Skin of body (tissue), 3 donors: ENCODE measurements around the gene OPRL1. TPM values are rescaled to one million over a fixed set of nuclear protein-coding genes. Genes with fewer than 3 reads are reported as not detected.

ENCODE experiments used
- DNase-seq: peaks from one replicate; lab custom pipeline; 2025; lab: John Stamatoyannopoulos, UW
- small RNA-seq: library from RNA; depleted of rRNA; stranded (forward); fragments of <200 nt; gene quantifications from one replicate; pipeline ENCODE3, GENCODE V24; 2014; ENCODE audit warnings: low replicate concordance
- total RNA-seq: library from RNA; depleted of rRNA; stranded (reverse); fragments of >200 nt; gene quantifications from one replicate; pipeline ENCODE4 v1.2.3, GENCODE V29; 2014

Gene OPRL1
- total RNA-seq, 1 donor from 2014 or later = 0.89 TPM

GRCh38 chr20:64140061-64140931 is 60.4 kb downstream of the OPRL1 start:
- DNase-seq = no peak

GRCh38 chr20:64140956-64141355 is 61.1 kb downstream of the OPRL1 start:
- DNase-seq = no peak

- DNase-seq = no peak
Observed at GRCh38 chr20:64142590-64142989, 62.7 kb downstream of the OPRL1 start.

GRCh38 chr20:64143018-64143801 is 63.3 kb downstream of the OPRL1 start:
- DNase-seq = no peak

GRCh38 chr20:64144144-64144912 is 64.4 kb downstream of the OPRL1 start:
- DNase-seq = no peak

- DNase-seq = no peak
Observed at GRCh38 chr20:64145458-64146300, 65.8 kb downstream of the OPRL1 start.

- DNase-seq = no peak
Observed at GRCh38 chr20:64146301-64146935, 66.5 kb downstream of the OPRL1 start.

GRCh38 chr20:64146936-64147477 is 67.1 kb downstream of the OPRL1 start:
- DNase-seq = no peak

GRCh38 chr20:64148581-64148980 is 68.7 kb downstream of the OPRL1 start:
- DNase-seq = no peak

- DNase-seq = no peak
Observed at GRCh38 chr20:64149141-64149540, 69.3 kb downstream of the OPRL1 start.

GRCh38 chr20:64149809-64150560 is 70.1 kb downstream of the OPRL1 start:
- no peak for DNase-seq

Small RNAs within 50 kb of the gene (small RNA-seq; reads per million reads assigned to genes)
- gene AL355803.1 (not detected), gene MIR6813 (not detected)

Other genes with a start within 250 kb of the OPRL1 start
- 8.3 TPM for gene ZBTB46, start 248.8 kb upstream of the OPRL1 start, total RNA-seq
- not detected for gene ABHD16B, start 218.6 kb upstream of the OPRL1 start, total RNA-seq
- 39.3 TPM for gene TPD52L2, start 214.8 kb upstream of the OPRL1 start, total RNA-seq
- gene DNAJC5, start 185.0 kb upstream of the OPRL1 start, total RNA-seq = 20.9 TPM
- 23.0 TPM for gene UCKL1, start 123.7 kb upstream of the OPRL1 start, total RNA-seq
- 9.7 TPM for gene ZNF512B, start 110.2 kb upstream of the OPRL1 start, total RNA-seq
- 1.6 TPM for gene SAMD10, start 100.4 kb upstream of the OPRL1 start, total RNA-seq
- gene PRPF6, start 99.0 kb upstream of the OPRL1 start, total RNA-seq = 39.9 TPM
- gene C20orf204, start 43.9 kb upstream of the OPRL1 start, total RNA-seq = 0.39 TPM
- 3.7 TPM for gene SOX18, start 30.4 kb upstream of the OPRL1 start, total RNA-seq
- 15.1 TPM for gene TCEA2, start 16.9 kb upstream of the OPRL1 start, total RNA-seq
- gene RGS19, start 564 bp upstream of the OPRL1 start, total RNA-seq = 6.6 TPM
- gene LKAAEAR1, start 4.3 kb downstream of the OPRL1 start, total RNA-seq = 0.39 TPM
- gene NPBWR2, start 27.5 kb downstream of the OPRL1 start, total RNA-seq = not detected
- 0.20 TPM for gene MYT1, start 84.4 kb downstream of the OPRL1 start, total RNA-seq
- 81.8 TPM for gene PCMTD2, start 175.7 kb downstream of the OPRL1 start, total RNA-seq